22Rv1 (cell line): ENCODE results near the gene MKKS.

ENCODE experiments used
- CTCF ChIP-seq: fragments of 450-650 bp; IDR thresholded peaks from 2 replicates; pipeline ENCODE4 v1.5.1; 2017; ENCODE audit warnings: mild to moderate bottlenecking
- ZFX ChIP-seq: fragments of 450-650 bp; IDR thresholded peaks from 2 replicates; pipeline ENCODE4 v1.6.1; 2017; ENCODE audit warnings: antibody characterized with exemption, borderline replicate concordance

GRCh38 chr20:10466325-10466724 is 32.3 kb upstream of the MKKS start:
- TF ChIP-seq CTCF: no peak
- TF ChIP-seq ZFX: no peak
